Stimulated activated CD4-positive, alpha-beta T cell treated with anti-CD3 and anti-CD28 coated beads, Interleukin-4, amount 100 ng/mL, for 48 hours (primary cell): ENCODE measurements around the gene TMEM187.
A peak's percentile ranks its signal among the peaks of the same experiment; 100 is the strongest.

Experiments
- DNase-seq, 2 donors: peaks; one replicate each; pipeline ENCODE4 v3.0.0-alpha.2; 2020; ENCODE audit warnings: low read depth in 2 of 2

The TMEM187 gene

GRCh38 chrX:153954558-153955227, 17.9 kb upstream of the TMEM187 start:
- DNase-seq = no peak

GRCh38 chrX:153955228-153955732, 17.3 kb upstream of the TMEM187 start:
- no peak for DNase-seq

- no peak for DNase-seq
These were observed 16.3 kb upstream of the TMEM187 start for GRCh38 chrX:153956044-153956907.

- DNase-seq = no peak
These were observed 15.3 kb upstream of the TMEM187 start for GRCh38 chrX:153957224-153957623.

- DNase-seq = no peak
These were observed 13.9 kb upstream of the TMEM187 start for GRCh38 chrX:153958605-153959004.

- DNase-seq = no peak
These were observed 12.9 kb upstream of the TMEM187 start for GRCh38 chrX:153959649-153960048.

GRCh38 chrX:153960077-153960476, 12.5 kb upstream of the TMEM187 start:
- no peak for DNase-seq

- no peak for DNase-seq
These were observed 11.8 kb upstream of the TMEM187 start for GRCh38 chrX:153960786-153961185.

- no peak for DNase-seq
These were observed 11.3 kb upstream of the TMEM187 start for GRCh38 chrX:153961292-153961691.

- DNase-seq = no peak
These were observed 9.0 kb upstream of the TMEM187 start for GRCh38 chrX:153963546-153963945.

GRCh38 chrX:153964105-153964504, 8.4 kb upstream of the TMEM187 start:
- no peak for DNase-seq

GRCh38 chrX:153965406-153965805, 7.1 kb upstream of the TMEM187 start:
- no peak for DNase-seq

- DNase-seq = no peak
These were observed 6.3 kb upstream of the TMEM187 start for GRCh38 chrX:153966283-153966688.

GRCh38 chrX:153966841-153967535, 5.6 kb upstream of the TMEM187 start:
- peak in 1 of 2 donors; percentile 32 for DNase-seq

- no peak for DNase-seq
These were observed 4.9 kb upstream of the TMEM187 start for GRCh38 chrX:153967536-153968224.

GRCh38 chrX:153968255-153968654, 4.3 kb upstream of the TMEM187 start:
- no peak for DNase-seq

GRCh38 chrX:153968754-153969124, 3.8 kb upstream of the TMEM187 start:
- DNase-seq = no peak

- no peak for DNase-seq
These were observed 3.2 kb upstream of the TMEM187 start for GRCh38 chrX:153969125-153969903.

GRCh38 chrX:153969904-153970356, 2.6 kb upstream of the TMEM187 start:
- DNase-seq = no peak

- DNase-seq = no peak
These were observed 2.0 kb upstream of the TMEM187 start for GRCh38 chrX:153970357-153971123.
